DLD1 (cell line): ENCODE measurements around the gene PRRG2.
"Not testable (repeated sequence)": the region's sequence is repeated elsewhere in the genome, so short reads cannot be mapped to it uniquely, and the experiment has no call there.

Source experiments
- in situ Hi-C: cut with HindIII; loops from 2 replicates; pipeline ENCODE4 v1.10.0; 2017; ENCODE audit warnings: low sequenced_read_pairs

PRRG2 gene

DNA sequence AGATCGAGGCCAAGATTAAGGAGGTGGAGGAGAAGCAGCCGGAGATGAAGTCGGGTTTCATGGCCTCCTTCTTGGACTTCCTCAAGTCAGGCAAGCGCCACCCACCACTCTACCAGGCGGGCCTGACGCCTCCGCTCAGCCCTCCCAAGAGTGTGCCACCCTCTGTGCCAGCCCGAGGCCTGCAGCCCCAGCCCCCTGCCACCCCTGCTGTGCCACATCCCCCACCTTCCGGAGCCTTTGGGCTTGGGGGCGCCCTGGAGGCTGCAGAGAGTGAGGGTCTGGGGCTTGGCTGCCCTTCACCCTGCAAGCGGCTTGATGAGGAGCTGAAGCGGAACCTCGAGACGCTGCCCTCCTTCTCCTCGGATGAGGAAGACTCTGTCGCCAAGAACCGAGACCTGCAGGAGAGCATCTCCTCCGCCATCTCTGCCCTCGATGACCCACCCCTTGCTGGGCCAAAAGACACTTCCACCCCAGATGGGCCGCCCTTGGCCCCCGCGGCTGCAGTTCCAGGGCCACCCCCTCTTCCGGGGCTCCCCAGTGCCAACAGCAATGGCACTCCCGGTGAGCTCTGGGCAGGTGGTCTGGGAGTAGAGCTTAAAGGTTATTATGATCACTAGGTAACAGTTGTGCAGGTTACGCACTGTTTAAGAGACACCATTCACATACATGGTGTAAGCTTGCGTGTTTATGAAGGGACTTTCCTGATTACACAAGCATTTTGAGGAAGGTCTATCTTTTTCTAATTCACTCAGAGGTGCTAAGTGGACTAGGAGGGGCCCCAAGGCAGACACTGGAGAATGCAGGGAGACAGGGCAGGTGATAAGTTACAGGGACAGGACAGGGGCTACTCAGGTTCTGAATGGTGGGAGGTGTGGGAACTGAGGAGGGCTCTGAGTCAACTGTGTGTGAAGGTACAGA is 18.5 kb downstream of the PRRG2 start:
- in situ Hi-C loops, result no loop called here

DNA sequence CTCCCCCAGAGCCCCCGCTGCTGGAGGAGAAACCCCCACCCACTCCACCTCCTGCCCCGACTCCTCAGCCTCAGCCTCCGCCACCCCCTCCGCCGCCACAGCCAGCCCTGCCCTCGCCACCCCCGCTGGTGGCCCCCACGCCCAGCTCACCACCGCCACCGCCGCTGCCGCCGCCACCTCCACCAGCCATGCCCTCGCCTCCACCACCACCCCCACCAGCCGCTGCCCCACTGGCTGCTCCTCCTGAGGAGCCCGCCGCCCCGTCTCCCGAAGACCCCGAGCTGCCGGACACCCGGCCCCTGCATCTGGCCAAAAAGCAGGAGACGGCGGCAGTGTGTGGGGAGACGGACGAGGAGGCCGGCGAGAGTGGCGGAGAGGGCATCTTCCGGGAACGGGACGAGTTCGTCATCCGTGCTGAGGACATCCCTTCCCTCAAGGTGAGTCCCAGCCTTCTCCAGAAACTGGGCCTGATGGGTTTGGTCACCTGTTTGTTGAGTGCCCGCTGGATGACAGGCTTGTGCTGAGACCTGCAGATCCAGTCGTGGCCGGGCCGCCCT is 20.4 kb downstream of the PRRG2 start:
- in situ Hi-C loops, result no loop called here

DNA sequence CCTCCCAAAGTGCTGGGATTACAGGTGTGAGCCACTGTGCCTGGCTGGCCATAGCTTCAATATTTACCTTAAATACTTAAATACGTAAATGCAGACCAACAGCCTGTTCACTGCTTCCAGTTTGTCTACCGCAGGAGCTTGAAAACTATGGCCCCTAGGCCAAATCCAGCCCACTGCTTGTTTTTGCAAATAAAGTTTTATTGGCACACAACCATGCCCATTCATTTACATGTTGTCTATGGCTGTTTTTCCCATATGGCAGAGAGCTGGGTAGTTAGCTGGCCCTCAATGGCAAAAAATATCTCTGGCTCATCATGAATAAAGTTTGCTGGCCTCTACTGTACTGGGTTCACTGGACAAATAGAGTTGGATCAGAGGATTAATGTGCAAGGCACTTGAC is 21.7 kb downstream of the PRRG2 start:
- in situ Hi-C loops, result no loop called here

DNA sequence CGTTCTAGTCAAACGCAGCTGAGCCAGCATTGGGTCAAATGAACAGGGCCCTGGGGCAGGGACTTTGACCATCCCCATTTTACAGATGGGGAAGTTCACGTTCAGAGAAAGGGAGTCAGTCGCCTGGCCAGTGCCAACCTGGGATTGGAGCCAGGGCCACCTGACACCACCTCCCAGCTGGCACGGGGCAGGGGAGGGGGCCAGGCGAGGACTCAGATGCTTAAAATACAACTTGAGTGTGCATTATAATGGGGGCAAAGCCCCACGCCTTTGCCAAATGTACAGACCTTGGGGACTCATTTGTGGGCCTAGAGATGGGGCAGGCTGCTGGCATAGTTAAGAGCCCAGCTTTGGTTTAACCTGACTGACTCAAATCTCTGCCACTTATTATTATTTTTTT is 24.5 kb downstream of the PRRG2 start:
- in situ Hi-C loops, result no loop called here

DNA sequence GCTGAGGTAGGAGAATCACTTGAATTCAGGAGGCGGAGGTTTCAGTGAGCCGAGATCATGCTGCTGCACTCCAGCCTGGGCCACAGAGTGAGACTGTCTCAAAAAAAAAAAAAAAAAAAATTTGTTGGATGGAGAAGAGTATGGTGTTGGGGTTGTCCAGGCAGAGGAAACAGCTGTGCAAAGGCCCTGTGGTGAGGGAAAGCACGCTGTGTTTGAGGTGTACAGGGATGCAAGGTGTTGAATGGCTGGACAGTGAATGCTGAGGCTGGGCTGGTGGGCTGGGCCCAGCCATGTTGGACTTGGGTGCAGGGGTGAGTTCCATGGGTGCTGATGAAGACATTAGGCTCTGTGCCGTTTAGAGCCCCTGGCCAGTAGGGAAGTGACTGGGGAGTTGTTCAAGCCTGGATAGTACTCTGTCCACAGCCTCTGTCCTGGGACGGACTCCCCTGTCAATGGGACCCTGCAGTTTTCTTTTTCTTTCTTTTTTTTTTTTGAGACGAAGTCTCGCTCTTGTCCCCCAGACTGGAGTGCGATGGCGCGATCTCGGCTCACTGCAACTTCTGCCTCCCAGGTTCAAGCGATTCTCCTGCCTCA is 28.5 kb downstream of the PRRG2 start:
- in situ Hi-C loops, result no loop called here

DNA sequence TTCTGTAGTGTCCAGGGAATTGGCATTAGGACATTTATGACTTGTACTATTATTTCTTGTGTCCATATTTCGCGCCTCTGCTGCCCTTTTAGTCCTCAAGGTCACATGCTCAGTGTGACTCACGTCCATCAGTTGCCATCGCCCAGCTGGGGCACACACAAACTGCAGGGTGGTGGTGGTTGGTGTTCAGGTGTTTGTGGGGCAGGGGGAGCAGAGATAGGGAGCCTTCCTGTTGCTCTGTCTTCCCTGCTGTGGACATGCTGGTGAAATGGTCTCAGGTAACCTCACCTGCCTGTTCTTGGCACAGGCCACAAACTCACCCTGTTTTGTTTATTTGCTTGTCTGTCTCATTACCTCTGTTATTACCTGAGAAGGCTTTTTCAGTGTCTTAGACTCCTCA is 32.3 kb downstream of the PRRG2 start:
- in situ Hi-C loops, result no loop called here

DNA sequence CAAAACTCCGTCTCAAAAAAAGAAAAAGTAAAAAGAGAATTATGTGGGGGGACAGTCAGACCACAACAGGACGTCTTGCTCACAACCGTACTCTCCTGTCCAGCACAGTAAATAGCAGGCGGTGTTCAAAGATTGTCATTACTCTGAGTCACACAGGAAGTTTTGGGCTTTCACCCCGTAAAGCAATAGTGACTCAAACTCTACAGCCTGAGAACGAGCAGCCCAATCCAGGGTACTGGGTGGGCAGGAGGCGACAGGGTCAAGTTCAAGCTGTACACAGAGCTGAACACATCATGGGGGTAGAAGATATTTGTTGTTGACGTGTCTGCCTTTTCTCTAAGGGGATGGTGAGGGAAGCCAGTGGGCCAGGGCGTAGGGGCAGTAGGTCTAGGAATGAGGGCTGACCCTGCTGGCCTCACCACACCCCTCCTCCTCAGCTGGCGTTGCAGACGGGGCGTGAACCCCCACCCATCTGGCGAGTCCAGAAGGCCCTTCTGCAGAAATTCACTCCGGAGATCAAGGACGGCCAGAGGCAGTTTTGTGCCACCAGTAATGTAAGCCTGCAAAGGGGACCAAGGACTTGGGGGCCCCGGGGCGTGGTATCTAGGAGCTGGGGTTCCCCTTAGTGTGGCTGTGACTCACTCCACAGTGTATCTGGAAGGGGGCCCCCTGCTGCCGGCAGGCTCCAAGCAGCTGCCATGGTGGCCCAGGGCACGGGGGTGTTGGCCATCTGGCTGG is 33.1 kb downstream of the PRRG2 start:
- in situ Hi-C loops, result no loop called here

DNA sequence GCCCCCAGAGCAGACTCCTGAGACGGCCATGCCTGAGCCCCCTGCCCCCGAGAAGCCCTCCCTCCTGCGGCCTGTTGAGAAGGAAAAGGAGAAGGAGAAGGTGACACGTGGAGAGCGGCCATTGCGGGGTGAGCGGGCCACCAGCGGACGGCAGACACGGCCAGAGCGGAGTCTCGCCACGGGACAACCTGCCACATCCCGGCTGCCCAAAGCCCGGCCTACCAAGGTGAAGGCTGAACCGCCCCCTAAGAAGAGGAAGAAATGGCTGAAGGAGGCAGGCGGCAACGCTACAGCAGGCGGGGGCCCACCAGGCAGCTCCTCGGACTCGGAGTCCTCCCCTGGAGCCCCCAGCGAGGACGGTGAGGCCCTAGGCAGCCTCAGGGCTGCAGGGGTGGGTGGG is 34.7 kb downstream of the PRRG2 start:
- in situ Hi-C loops, result no loop called here

DNA sequence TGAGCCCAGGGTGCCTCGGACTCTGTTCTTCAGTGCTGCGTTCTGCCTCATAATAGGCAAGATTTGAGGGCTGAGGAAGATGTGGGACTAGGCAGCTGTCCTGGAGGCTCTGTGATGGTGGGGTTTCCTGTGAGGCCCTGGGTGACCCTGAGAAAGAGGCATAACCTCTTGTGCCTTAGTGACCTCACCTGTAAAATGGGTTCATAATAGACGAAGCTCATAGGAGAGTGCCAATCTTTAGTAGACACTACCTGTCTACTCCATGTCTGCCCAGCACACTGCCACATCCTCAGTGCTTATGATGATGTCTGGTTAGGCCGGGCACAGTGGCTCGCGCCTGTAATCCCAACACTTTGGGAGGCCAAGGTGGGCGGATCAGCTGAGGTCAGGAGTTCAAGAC is 35.4 kb downstream of the PRRG2 start:
- in situ Hi-C loops, result no loop called here

DNA sequence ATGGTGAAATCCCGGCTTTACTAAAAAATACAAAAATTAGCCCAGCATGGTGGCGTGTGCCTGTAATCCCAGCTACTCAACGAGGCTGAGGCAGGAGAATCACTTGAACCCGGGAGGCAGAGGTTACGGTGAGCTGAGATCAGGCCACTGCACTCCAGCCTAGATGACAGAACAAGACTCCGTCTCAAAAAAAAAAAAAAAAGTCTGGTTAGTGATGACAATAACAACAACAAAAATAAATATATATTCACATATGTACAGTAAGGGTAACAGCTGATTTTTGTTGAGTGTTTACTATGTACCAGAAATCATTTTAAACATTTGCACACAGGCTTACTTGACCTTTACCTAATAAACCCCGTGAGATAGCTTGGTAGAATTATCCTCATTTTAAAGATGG is 35.8 kb downstream of the PRRG2 start:
- in situ Hi-C loops, result no loop called here

DNA sequence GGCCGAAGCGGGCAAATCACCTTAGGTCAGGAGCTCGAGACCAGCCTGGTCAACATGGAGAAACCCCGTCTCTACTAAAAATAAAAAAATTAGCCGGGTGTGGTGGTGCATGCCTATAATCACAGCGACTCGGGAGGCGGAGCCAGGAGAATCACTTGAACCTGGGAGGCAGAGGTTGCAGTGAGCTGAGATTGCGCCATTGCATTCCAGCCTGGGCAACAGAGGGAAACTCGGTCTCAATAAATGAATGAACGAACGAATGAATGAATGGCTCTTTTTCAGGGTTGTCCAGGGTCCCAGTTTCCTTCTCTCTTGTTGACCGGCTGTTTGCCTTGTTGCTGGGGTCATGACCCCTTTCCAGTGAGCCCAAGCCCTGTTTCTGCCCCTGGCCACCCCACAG is 36.7 kb downstream of the PRRG2 start:
- in situ Hi-C loops, result not testable (repeated sequence)

DNA sequence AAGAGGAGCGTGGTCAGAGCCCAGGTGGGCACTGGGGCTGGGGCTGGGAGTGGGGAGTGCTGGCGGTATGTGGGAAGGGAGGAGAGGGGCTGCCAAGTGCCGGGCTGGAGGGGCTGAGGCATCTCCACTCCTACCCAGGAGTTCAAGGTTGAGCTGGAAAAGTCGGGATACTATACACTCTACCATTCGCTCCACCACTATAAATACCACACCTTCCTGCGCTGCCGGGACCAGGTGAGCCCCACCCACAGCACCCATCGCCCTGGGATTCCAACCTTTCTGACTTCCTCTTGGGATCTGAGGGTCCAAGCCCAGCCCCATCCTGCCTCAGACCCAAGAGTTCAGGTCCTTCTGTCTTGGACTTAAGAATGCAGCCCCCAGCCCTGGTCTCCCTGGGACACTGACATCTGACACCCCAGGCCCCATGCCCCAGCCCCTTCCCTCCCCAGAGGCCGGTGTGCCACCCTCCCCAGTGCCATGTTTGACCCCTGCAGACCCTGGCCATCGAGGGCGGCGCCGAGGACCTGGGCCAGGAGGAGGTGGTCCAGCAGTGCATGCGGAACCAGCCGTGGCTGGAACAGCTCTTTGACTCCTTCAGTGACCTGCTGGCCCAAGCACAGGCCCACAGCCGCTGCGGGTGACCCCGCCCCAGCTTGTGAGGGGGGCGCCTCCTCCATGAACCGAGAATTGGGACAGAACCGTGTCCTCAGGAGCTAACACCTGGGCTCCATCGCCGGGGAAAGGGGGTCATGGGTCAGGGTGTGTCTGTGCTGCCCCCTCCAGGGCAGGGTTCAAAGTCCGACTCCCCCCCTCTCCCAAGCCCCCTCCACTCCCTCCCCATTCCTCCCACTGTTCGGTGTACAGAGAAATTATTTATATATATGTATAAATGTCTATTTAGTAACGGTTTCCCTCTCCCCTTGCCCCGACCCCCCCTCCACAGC is 44.1 kb downstream of the PRRG2 start:
- in situ Hi-C loops, result no loop called here

DNA sequence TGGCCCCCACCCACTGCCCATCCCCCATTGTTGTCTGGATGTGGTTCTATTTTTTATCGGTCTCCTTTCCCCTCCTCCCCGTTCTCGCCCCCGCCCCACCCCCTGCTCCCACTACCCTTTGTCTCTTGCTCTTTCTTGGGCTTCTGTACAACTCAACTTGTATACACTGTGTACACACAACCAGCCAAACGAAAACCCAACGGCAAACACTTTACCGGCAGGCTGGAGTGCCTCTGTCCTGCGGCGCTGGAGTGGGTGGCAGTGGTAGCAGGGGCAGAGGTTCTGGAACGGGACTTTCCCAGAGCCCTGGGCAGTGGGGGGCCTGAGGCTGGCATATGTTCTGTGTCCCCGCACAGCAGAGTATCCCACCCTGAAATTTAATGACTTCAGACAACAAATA is 45.1 kb downstream of the PRRG2 start:
- in situ Hi-C loops, result no loop called here

DNA sequence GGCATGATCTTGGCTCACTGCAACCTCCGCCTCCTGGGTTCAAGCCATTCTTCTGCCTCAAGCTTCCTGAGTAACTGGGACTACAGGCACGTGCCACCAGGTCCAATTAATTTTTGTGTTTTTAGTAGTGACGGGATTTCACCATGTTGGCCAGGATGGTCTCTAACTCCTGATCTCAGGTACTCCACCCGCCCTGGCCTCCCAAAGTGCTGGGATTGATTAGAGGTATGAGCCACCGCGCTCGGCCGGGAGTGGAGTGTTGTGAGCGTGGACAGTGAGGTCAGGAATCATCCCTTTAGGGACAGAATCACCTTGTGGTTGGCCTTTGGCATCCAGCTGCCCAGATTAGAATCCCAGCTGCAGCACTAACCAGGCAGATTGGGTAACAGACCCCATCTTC is 48.5 kb downstream of the PRRG2 start:
- in situ Hi-C loops, result no loop called here

DNA sequence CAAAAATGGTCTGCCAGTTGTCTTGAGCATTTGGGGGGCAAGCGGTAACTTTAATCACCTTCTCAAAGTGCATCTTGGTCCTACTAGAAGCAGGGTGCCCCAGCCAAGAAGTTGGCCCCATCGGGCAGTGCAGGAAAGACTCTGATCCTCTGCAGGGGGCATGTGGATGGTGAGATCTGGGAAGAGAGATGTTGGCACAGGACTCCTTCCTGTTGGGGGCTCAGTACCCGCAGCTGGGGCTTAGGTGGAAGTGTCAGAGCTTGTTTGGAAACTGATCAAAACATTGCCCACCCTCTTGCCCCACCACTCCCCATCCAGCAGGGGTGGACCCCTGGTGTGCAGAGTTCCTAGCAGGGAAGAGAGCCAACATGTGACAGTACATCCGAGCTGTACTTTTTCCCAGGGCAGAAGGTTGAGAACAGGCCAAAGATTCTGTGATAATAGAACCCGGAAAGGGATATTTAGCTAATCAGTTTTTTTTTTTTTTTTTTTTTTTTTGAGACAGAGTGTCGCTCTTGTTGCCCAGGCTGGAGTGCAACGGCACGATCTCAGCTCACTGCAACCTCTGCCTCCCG is 50.0 kb downstream of the PRRG2 start:
- in situ Hi-C loops, result no loop called here

DNA sequence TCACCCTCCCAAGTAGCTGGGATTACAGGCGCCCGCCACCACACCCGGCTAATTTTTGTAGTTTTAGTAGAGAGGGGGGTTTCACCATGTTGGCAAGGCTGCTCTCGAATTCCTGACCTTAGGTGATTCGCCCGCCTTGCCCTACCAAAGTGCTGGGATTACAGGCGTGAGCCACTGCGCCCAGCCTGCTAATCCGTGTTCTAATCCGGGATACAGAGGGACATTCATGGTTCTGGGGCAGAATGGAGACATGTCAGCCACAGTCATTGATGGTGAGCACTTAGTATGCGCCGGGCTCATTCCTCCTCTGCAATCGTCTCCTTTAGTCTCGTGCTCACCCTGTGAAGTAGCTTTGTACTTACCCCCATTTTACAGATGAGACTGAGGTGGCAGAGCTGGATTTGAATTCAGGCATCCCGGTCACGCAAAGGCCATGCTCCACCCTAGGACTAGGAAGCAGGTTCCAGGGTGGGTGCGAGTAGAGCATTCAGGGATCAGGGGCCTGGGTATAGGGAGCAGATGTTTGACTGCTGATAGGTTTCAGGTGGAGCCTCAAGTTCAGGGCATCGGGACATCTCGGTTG is 50.6 kb downstream of the PRRG2 start:
- in situ Hi-C loops, result no loop called here

DNA sequence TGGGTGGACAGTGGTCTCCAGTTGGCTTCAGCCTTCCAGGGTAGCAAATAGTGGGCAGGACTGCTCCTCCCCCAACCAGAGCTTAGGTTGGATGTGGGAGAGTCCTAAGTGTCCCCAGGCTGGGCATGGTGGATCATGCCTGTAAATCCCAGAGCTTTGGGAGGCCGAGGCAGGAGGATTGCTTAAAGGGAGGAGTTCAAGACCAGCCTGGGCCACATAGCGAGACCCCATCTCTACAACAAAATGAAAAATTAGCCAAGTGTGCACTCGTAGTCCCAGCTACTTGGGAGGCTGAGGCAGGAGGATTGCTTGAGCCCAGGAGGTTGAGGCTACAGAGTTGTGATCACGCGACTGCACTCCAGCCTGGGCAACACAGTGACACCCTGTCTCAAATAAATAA is 51.5 kb downstream of the PRRG2 start:
- in situ Hi-C loops, result no loop called here

DNA sequence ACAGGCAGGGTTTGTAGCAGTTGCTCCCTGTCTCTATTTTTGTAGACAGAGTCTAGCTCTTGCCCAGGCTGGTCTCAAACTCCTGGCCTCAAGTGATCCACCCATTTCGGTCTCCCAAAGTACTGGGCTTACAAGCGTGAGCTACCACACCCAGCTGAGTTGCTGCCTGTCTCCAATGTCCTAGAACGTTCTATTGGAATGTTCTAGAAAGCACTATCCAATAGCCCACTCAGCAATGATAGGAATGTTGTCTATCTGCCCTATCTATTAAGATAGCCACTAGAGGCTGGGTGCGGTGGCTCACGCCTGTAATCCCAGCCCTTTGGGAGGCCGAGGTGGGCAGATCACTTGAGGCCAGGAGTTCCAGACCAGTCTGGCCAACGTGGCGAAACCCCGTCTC is 52.2 kb downstream of the PRRG2 start:
- in situ Hi-C loops, result not testable (repeated sequence)

DNA sequence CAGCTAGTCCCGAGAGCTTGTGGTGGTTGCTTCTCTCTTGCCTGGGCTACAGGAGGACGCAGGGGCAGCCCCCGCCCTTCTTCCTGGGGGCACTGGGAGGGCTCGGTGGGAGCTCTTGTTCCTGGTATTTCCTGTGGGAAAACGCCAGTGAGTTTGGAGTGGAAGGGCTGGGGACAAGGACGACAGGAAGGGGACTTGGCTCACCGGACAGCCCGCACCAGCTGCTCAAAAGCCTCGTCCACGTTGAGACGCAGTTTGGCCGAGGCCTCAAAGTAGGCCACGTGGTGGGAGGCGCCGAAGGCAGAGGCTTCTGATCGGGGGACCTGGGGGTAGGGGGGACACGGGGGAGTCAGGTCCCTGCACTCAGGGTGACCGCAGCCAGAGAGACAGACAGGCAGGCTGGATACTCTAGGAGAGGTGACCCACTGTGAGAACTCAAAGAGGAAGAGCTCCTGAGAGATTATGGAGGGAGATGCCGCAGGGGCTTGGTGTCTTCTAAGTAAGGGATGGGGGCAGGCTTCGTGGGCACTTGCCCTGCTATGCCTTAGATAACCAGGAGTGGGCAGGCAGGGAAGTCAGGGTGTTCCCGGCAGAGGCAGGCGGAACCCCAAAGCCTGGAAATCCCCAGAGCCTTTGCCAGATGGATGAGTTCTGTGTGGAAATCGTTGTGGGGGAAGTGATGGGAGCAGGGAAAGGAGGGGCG is 54.6 kb downstream of the PRRG2 start:
- in situ Hi-C loops, result no loop called here
